ENCODE results near the gene LYRM2.

DNA sequence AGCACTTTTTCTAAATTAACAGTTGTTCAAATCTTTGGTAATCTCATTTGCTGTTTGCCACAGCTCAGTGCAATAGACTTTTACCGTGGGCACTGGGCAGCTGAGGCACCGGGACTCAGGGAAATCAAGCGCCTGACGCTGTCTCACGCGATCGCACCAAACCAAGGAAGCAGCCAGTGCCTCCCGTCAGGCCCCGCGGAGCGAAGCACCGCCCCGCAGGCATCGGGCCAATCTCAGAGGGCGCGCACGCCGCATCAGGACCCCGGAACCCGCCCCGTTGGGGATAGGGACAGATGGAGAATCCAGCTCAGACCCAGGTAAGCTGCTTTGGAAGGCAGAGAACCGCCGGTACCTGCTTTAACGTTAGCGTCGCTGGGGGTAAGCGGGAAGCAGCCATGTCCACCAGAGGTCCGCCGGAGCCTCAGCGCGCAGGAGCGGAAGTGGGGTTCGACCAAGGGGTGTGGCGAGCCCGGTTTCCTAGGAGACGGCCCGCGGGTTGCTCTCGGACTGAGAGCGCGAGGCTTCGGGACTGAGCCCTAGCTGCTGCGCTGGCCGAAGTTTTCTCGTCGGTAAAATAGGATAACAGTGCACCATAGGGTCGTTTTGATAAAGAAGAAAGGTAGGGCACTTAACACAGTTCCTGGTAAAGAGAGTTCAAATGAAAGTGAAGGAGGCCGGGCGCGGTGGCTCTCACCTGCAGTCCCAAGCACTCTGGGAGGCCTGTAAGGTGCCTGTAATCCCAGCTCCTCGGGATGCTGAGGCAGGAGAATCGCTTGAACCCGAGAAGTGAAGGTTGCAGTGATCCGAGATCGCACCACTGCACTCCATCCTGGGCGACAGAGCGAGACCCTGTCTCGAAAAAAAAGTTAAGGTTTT, at the start of gene LYRM2:
- TF ChIP-seq SNAI2 (CRISPR knock-in tag; IDR thresholded peaks at IDR 0.05) (no peak), ZFP30 (CRISPR knock-in tag; IDR thresholded peaks at IDR 0.05) (no peak), GLIS3 (CRISPR knock-in tag; IDR thresholded peaks at IDR 0.05) (no peak), ZC3H10 (CRISPR knock-in tag; IDR thresholded peaks at IDR 0.05) (no peak), ISL1 (CRISPR knock-in tag; IDR thresholded peaks at IDR 0.05) (no peak), ARNTL (CRISPR knock-in tag; IDR thresholded peaks at IDR 0.05; ENCODE audit: borderline replicate concordance, low read depth) (no peak)
- TF ChIP-seq, protein P1, sequence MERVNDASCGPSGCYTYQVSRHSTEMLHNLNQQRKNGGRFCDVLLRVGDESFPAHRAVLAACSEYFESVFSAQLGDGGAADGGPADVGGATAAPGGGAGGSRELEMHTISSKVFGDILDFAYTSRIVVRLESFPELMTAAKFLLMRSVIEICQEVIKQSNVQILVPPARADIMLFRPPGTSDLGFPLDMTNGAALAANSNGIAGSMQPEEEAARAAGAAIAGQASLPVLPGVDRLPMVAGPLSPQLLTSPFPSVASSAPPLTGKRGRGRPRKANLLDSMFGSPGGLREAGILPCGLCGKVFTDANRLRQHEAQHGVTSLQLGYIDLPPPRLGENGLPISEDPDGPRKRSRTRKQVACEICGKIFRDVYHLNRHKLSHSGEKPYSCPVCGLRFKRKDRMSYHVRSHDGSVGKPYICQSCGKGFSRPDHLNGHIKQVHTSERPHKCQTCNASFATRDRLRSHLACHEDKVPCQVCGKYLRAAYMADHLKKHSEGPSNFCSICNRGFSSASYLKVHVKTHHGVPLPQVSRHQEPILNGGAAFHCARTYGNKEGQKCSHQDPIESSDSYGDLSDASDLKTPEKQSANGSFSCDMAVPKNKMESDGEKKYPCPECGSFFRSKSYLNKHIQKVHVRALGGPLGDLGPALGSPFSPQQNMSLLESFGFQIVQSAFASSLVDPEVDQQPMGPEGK (CRISPR knock-in tag; IDR thresholded peaks at IDR 0.05; ENCODE audit: borderline replicate concordance): no peak
- TF ChIP-seq, protein P2, sequence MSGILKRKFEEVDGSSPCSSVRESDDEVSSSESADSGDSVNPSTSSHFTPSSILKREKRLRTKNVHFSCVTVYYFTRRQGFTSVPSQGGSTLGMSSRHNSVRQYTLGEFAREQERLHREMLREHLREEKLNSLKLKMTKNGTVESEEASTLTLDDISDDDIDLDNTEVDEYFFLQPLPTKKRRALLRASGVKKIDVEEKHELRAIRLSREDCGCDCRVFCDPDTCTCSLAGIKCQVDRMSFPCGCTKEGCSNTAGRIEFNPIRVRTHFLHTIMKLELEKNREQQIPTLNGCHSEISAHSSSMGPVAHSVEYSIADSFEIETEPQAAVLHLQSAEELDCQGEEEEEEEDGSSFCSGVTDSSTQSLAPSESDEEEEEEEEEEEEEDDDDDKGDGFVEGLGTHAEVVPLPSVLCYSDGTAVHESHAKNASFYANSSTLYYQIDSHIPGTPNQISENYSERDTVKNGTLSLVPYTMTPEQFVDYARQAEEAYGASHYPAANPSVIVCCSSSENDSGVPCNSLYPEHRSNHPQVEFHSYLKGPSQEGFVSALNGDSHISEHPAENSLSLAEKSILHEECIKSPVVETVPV (CRISPR knock-in tag; IDR thresholded peaks at IDR 0.05): no peak

All from SK-N-SH treated with all-trans-retinoic acid at 6 μM for 48 hours (cell line).